ENCODE results near the gene LRP1-AS.

The LRP1-AS gene

GRCh38 chr12:57139796-57140649 is 7.4 kb downstream of the LRP1-AS start:
- in situ Hi-C loops (cut with HindIII; ENCODE audit: low pct_ligation_motif_present, low sequenced_read_pairs), result no loop called here
- DNase-seq, result no peak

GRCh38 chr12:57138526-57139272 is 8.7 kb downstream of the LRP1-AS start:
- H3K4me3 ChIP-seq (ENCODE audit: low read depth, low read length), result no peak overlapping the region
- no peak for DNase-seq
- no peak overlapping the region for H3K27ac ChIP-seq
- peaks cover 55% of the 10 kb centered on the region for H3K36me3 ChIP-seq (replicated peaks)
- H3K27me3 ChIP-seq (replicated peaks), result no peaks in the 10 kb centered on the region
- in situ Hi-C loops (cut with HindIII; ENCODE audit: low pct_ligation_motif_present, low sequenced_read_pairs), result no loop called here
- TF ChIP-seq, protein P1, sequence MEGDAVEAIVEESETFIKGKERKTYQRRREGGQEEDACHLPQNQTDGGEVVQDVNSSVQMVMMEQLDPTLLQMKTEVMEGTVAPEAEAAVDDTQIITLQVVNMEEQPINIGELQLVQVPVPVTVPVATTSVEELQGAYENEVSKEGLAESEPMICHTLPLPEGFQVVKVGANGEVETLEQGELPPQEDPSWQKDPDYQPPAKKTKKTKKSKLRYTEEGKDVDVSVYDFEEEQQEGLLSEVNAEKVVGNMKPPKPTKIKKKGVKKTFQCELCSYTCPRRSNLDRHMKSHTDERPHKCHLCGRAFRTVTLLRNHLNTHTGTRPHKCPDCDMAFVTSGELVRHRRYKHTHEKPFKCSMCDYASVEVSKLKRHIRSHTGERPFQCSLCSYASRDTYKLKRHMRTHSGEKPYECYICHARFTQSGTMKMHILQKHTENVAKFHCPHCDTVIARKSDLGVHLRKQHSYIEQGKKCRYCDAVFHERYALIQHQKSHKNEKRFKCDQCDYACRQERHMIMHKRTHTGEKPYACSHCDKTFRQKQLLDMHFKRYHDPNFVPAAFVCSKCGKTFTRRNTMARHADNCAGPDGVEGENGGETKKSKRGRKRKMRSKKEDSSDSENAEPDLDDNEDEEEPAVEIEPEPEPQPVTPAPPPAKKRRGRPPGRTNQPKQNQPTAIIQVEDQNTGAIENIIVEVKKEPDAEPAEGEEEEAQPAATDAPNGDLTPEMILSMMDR (IDR thresholded peaks at IDR 0.05; ENCODE audit: low read depth, low read length, missing control alignments), result no peak

More at GRCh38 chr12:57139796-57140649, 7.4 kb downstream of the LRP1-AS start:
- no peak overlapping the region for H3K4me3 ChIP-seq (ENCODE audit: low read depth, low read length)
- H3K36me3 ChIP-seq (replicated peaks), result peaks cover 67% of the 10 kb centered on the region
- TF ChIP-seq, protein P1 (IDR thresholded peaks at IDR 0.05; ENCODE audit: low read depth, low read length, missing control alignments), result no peak
- no peaks in the 10 kb centered on the region for H3K27me3 ChIP-seq (replicated peaks)
- H3K27ac ChIP-seq, result no peak overlapping the region

- Histone ChIP-seq H3K4me3 (ENCODE audit: low read depth, low read length) (no peak overlapping the region), H3K36me3 (replicated peaks) (peaks cover 31% of the 10 kb centered on the region), H3K27me3 (replicated peaks) (no peaks in the 10 kb centered on the region), H3K27ac (no peak overlapping the region)
- DNase-seq, result no peak
- in situ Hi-C loops (cut with HindIII; ENCODE audit: low pct_ligation_motif_present, low sequenced_read_pairs), result no loop called here
- TF ChIP-seq, protein P1 (IDR thresholded peaks at IDR 0.05; ENCODE audit: low read depth, low read length, missing control alignments), result no peak
Observed at GRCh38 chr12:57135527-57136326, 11.7 kb downstream of the LRP1-AS start.

DNA sequence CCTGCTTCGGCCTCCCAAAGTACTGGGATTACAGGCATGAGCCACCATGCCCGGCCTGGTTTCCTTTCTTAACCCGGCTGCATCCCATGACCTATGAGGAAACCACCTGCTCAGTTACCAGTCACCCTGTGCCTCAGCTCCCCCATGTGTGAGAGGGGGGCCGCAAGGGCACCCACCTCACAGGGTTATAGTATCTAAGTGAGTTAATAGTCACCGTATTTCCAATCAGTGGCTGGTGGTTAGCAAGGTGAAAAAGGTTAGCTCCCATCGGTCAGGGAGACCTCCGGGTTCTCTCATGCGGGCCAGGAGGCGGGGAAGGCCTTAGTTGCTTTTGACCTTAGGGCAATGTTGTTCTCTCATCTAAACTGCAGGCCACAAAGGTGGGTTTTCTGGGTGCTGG is 12.5 kb downstream of the LRP1-AS start:
- H3K4me3 ChIP-seq (ENCODE audit: low read depth, low read length), result no peak overlapping the region
- no peak for DNase-seq
- no peaks in the 10 kb centered on the region for H3K27me3 ChIP-seq (replicated peaks)
- no peak overlapping the region for H3K27ac ChIP-seq
- in situ Hi-C loops (cut with HindIII; ENCODE audit: low pct_ligation_motif_present, low sequenced_read_pairs), result loop anchor here (5.0 kb wide), 1 partner anchor 52 kb away; no protein-coding TSS in a partner anchor
- TF ChIP-seq, protein P1 (IDR thresholded peaks at IDR 0.05; ENCODE audit: low read depth, low read length, missing control alignments), result no peak
- peaks cover 24% of the 10 kb centered on the region for H3K36me3 ChIP-seq (replicated peaks)

- Histone ChIP-seq H3K4me3 (ENCODE audit: low read depth, low read length) (no peak overlapping the region), H3K36me3 (replicated peaks) (peaks cover 14% of the 10 kb centered on the region), H3K27ac (no peak overlapping the region), H3K27me3 (replicated peaks) (no peaks in the 10 kb centered on the region)
- in situ Hi-C loops (cut with HindIII; ENCODE audit: low pct_ligation_motif_present, low sequenced_read_pairs), result loop anchor here (5.0 kb wide), 1 partner anchor 53 kb away; no protein-coding TSS in a partner anchor
- no peak for DNase-seq
- TF ChIP-seq, protein P1 (IDR thresholded peaks at IDR 0.05; ENCODE audit: low read depth, low read length, missing control alignments), result no peak
Observed at GRCh38 chr12:57133916-57134315, 13.5 kb downstream of the LRP1-AS start.
